Immature natural killer cell (primary cell): ENCODE measurements around the gene ZNF710. TPM values are rescaled to one million over a fixed set of nuclear protein-coding genes. Genes with fewer than 3 reads are reported as not detected.
A peak's percentile ranks its signal among the peaks of the same experiment; 100 is the strongest.

Source experiments
- DNase-seq, 3 donors: peaks; one replicate each; pipeline ENCODE4 v3.0.0; 2022; ENCODE audit warnings: mixed read lengths in 1 of 3
- H3K27ac Mint-ChIP-seq, 6 donors: one replicate each; pipeline ENCODE4 v1.8.0; 2020; ENCODE audit warnings: mixed read lengths in 6 of 6, mild to moderate bottlenecking in 5 of 6, inconsistent platforms in 4 of 6, moderate library complexity in 3 of 6
- H3K27me3 Mint-ChIP-seq, 3 donors: one replicate each; pipeline ENCODE4 v1.8.0; 2020 to 2021; ENCODE audit warnings: low read depth in 3 of 3, mild to moderate bottlenecking in 3 of 3, mixed read lengths in 3 of 3, moderate library complexity in 3 of 3, inconsistent platforms in 1 of 3
- H3K36me3 Mint-ChIP-seq, 3 donors: one replicate each; pipeline ENCODE4 v1.8.0; 2020; ENCODE audit warnings: mixed read lengths in 3 of 3, inconsistent platforms in 2 of 3, mild to moderate bottlenecking in 2 of 3
- H3K4me1 Mint-ChIP-seq, 2 donors: one replicate each; pipeline ENCODE4 v1.8.0; 2020; ENCODE audit warnings: inconsistent platforms in 2 of 2, mild to moderate bottlenecking in 2 of 2, mixed read lengths in 2 of 2, moderate library complexity in 1 of 2
- H3K4me3 Mint-ChIP-seq, 5 donors: one replicate each; pipeline ENCODE4 v1.8.0; 2020; ENCODE audit warnings: mild to moderate bottlenecking in 5 of 5, mixed read lengths in 5 of 5, inconsistent platforms in 3 of 5, moderate library complexity in 3 of 5
- H3K9me3 Mint-ChIP-seq, 6 donors: one replicate each; pipeline ENCODE4 v1.8.0; 2020; ENCODE audit warnings: mild to moderate bottlenecking in 6 of 6, mixed read lengths in 6 of 6, inconsistent platforms in 4 of 6, moderate library complexity in 3 of 6
- polyA plus RNA-seq, 3 donors: library from polyadenylated mRNA; unstranded; fragments of 300-500 nt; fragmentation: Illumina TruSeq; gene quantifications; one replicate each; pipeline ENCODE4 v1.2.3, GENCODE V29; 2021

ZNF710 gene
- polyA plus RNA-seq, 3 donors from 2014 or later, result 1.7 to 3.4 (median 2.3) TPM

- Mint-ChIP-seq H3K4me1 (peaks cover 43 to 46% of the 10 kb centered on the region in 2 donors), H3K27me3 (peaks cover 0 to 4% (median 3%) of the 10 kb centered on the region in 3 donors), H3K4me3 (no peak overlapping the region), H3K36me3 (peaks cover 5 to 33% (median 6%) of the 10 kb centered on the region in 3 donors), H3K27ac (peak overlapping the region in 1 of 6 donors; percentile 58), H3K9me3 (no peaks in the 10 kb centered on the region)
- DNase-seq, result no peak
These were observed 90.2 kb downstream of the ZNF710 start for GRCh38 chr15:90091156-90091931.

GRCh38 chr15:90095521-90095959 lies 94.4 kb downstream of the ZNF710 start:
- peaks cover 74 to 79% of the 10 kb centered on the region in 2 donors for H3K4me1 Mint-ChIP-seq
- H3K27me3 Mint-ChIP-seq, result peaks cover 0 to 11% (median 8%) of the 10 kb centered on the region in 3 donors
- DNase-seq, result peak; percentile 38 to 39 (median 38)
- H3K36me3 Mint-ChIP-seq, result peaks cover 0 to 10% (median 0%) of the 10 kb centered on the region in 3 donors
- H3K27ac Mint-ChIP-seq, result peak overlapping the region; percentile 92 to 100 (median 98)
- peak overlapping the region; percentile 71 to 83 (median 73) for H3K4me3 Mint-ChIP-seq
- no peaks in the 10 kb centered on the region for H3K9me3 Mint-ChIP-seq

GRCh38 chr15:90097475-90097874 lies 96.4 kb downstream of the ZNF710 start:
- Mint-ChIP-seq H3K9me3 (no peaks in the 10 kb centered on the region), H3K36me3 (no peaks in the 10 kb centered on the region), H3K4me1 (peaks cover 84 to 85% of the 10 kb centered on the region in 2 donors), H3K27ac (peak overlapping the region; percentile 92 to 100 (median 98)), H3K27me3 (peaks cover 0 to 11% (median 8%) of the 10 kb centered on the region in 3 donors), H3K4me3 (peak overlapping the region; percentile 82 to 97 (median 91))
- DNase-seq, result peak; percentile 79 to 82 (median 81)

- Mint-ChIP-seq H3K27me3 (peaks cover 0 to 11% (median 11%) of the 10 kb centered on the region in 3 donors), H3K27ac (peak overlapping the region; percentile 97 to 100 (median 98)), H3K36me3 (no peaks in the 10 kb centered on the region), H3K9me3 (peaks cover 0 to 2% (median 0%) of the 10 kb centered on the region in 6 donors), H3K4me1 (peaks cover 82 to 90% of the 10 kb centered on the region in 2 donors), H3K4me3 (peak overlapping the region; percentile 82 to 97 (median 91))
- peak; percentile 49 to 61 (median 54) for DNase-seq
These were observed 98.1 kb downstream of the ZNF710 start for GRCh38 chr15:90099072-90099867.

- Mint-ChIP-seq H3K4me1 (peaks cover 73 to 81% of the 10 kb centered on the region in 2 donors), H3K36me3 (no peaks in the 10 kb centered on the region), H3K9me3 (peaks cover 0 to 2% (median 0%) of the 10 kb centered on the region in 6 donors), H3K27me3 (peaks cover 0 to 12% (median 10%) of the 10 kb centered on the region in 3 donors), H3K27ac (peak overlapping the region; percentile 97 to 100 (median 98)), H3K4me3 (peak overlapping the region; percentile 82 to 97 (median 91))
- DNase-seq, result peak in 1 of 3 donors; percentile 16
These were observed 99.0 kb downstream of the ZNF710 start for GRCh38 chr15:90099868-90100831.

- H3K9me3 Mint-ChIP-seq, result peaks cover 0 to 2% (median 0%) of the 10 kb centered on the region in 6 donors
- peaks cover 62 to 69% of the 10 kb centered on the region in 2 donors for H3K4me1 Mint-ChIP-seq
- DNase-seq, result peak; percentile 23 to 34 (median 30)
- no peaks in the 10 kb centered on the region for H3K36me3 Mint-ChIP-seq
- peak overlapping the region; percentile 97 to 100 (median 98) for H3K27ac Mint-ChIP-seq
- H3K27me3 Mint-ChIP-seq, result peaks cover 0 to 10% (median 9%) of the 10 kb centered on the region in 3 donors
- H3K4me3 Mint-ChIP-seq, result peak overlapping the region; percentile 82 to 97 (median 91)
These were observed 100.2 kb downstream of the ZNF710 start for GRCh38 chr15:90101130-90101968.

GRCh38 chr15:90101969-90102890 lies 101.1 kb downstream of the ZNF710 start, which contains the start of gene IDH2:
Gene IDH2, minus strand, starts transcription at chr15:90102468. Its CDS starts 78 bp downstream, at chr15:90102390.
- Mint-ChIP-seq H3K27ac (peak within 1 kb of the TSS; percentile 97 to 100 (median 98)), H3K4me3 (peak within 1 kb of the TSS; percentile 84 to 97 (median 91)), H3K27me3 (peaks cover 0 to 12% (median 10%) of the 10 kb centered on the region in 3 donors), H3K36me3 (no peaks in the 10 kb centered on the region), H3K9me3 (peaks cover 0 to 2% (median 0%) of the 10 kb centered on the region in 6 donors), H3K4me1 (peaks cover 53 to 60% of the 10 kb centered on the region in 2 donors)
- DNase-seq, result peak; percentile 75 to 79 (median 78)

- DNase-seq, result no peak
- H3K36me3 Mint-ChIP-seq, result no peaks in the 10 kb centered on the region
- peak overlapping the region; percentile 83 to 93 (median 90) for H3K27ac Mint-ChIP-seq
- peak overlapping the region; percentile 84 to 89 (median 86) for H3K4me3 Mint-ChIP-seq
- H3K9me3 Mint-ChIP-seq, result peaks cover 0 to 2% (median 0%) of the 10 kb centered on the region in 6 donors
- H3K27me3 Mint-ChIP-seq, result peaks cover 0 to 7% (median 6%) of the 10 kb centered on the region in 3 donors
- peaks cover 38 to 44% of the 10 kb centered on the region in 2 donors for H3K4me1 Mint-ChIP-seq
These were observed 102.7 kb downstream of the ZNF710 start for GRCh38 chr15:90103701-90104329.

GRCh38 chr15:90104551-90104950 lies 103.4 kb downstream of the ZNF710 start:
- Mint-ChIP-seq H3K9me3 (peaks cover 0 to 2% (median 0%) of the 10 kb centered on the region in 6 donors), H3K4me1 (peaks cover 31 to 37% of the 10 kb centered on the region in 2 donors), H3K27ac (no peak overlapping the region), H3K4me3 (peak overlapping the region in 1 of 5 donors; percentile 1), H3K27me3 (peaks cover 0 to 5% (median 4%) of the 10 kb centered on the region in 3 donors), H3K36me3 (no peaks in the 10 kb centered on the region)
- no peak for DNase-seq

- DNase-seq, result no peak
- peaks cover 2 to 5% (median 4%) of the 10 kb centered on the region in 3 donors for H3K27me3 Mint-ChIP-seq
- H3K27ac Mint-ChIP-seq, result no peak overlapping the region
- peaks cover 21 to 27% of the 10 kb centered on the region in 2 donors for H3K4me1 Mint-ChIP-seq
- H3K9me3 Mint-ChIP-seq, result peaks cover 0 to 2% (median 0%) of the 10 kb centered on the region in 6 donors
- no peaks in the 10 kb centered on the region for H3K36me3 Mint-ChIP-seq
- H3K4me3 Mint-ChIP-seq, result no peak overlapping the region
These were observed 104.4 kb downstream of the ZNF710 start for GRCh38 chr15:90105521-90105920.
